HG02981 (cell line): Measurements from ENCODE around the gene IFNA5.
A peak's percentile ranks its signal among the peaks of the same experiment; 100 is the strongest.

Experiments used
- ATAC-seq: cut with Tn5 transposase; IDR thresholded peaks from one replicate; pipeline ENCODE4 v1.9.1; 2021; ENCODE audit warnings: mild to moderate bottlenecking, moderate library complexity; ENCODE audit not compliant: unreplicated experiment

Gene IFNA5

GRCh38 chr9:21305213-21305612 is at the start of gene IFNA5:
Gene IFNA5, minus strand, starts transcription at chr9:21305313. Its CDS starts 57 bp downstream, at chr9:21305256.
- no peak for ATAC-seq

GRCh38 chr9:21350787-21351186 is 45.7 kb upstream of the IFNA5 start, which contains the start of gene IFNA6:
Gene IFNA6, minus strand, starts transcription at chr9:21350887. Its CDS starts 0 bp downstream, at chr9:21350887.
- ATAC-seq: no peak

GRCh38 chr9:21348430-21348970 is 43.4 kb upstream of the IFNA5 start:
- peak; percentile 75 for ATAC-seq

GRCh38 chr9:21340735-21341134 is 35.6 kb upstream of the IFNA5 start:
- ATAC-seq: no peak

- no peak for ATAC-seq
Observed at GRCh38 chr9:21336457-21336856, 31.3 kb upstream of the IFNA5 start.

- peak; percentile 83 for ATAC-seq
Observed at GRCh38 chr9:21334701-21335632, 29.9 kb upstream of the IFNA5 start, which contains the start of gene KLHL9. Gene KLHL9, minus strand, starts transcription at chr9:21335404. Its CDS starts 545 bp downstream, at chr9:21334859.

GRCh38 chr9:21333226-21333625 is 28.1 kb upstream of the IFNA5 start:
- no peak for ATAC-seq

GRCh38 chr9:21331676-21332402 is 26.7 kb upstream of the IFNA5 start:
- ATAC-seq: no peak

GRCh38 chr9:21326526-21327139 is 21.5 kb upstream of the IFNA5 start:
- ATAC-seq: peak; percentile 89

- ATAC-seq: no peak
Observed at GRCh38 chr9:21324047-21324446, 18.9 kb upstream of the IFNA5 start.

- no peak for ATAC-seq
Observed at GRCh38 chr9:21322911-21323461, 17.9 kb upstream of the IFNA5 start.

- ATAC-seq: no peak
Observed at GRCh38 chr9:21320465-21320864, 15.4 kb upstream of the IFNA5 start.

- ATAC-seq: peak; percentile 75
Observed at GRCh38 chr9:21317956-21318923, 13.1 kb upstream of the IFNA5 start.

GRCh38 chr9:21316860-21317259 is 11.7 kb upstream of the IFNA5 start:
- ATAC-seq: no peak

GRCh38 chr9:21316032-21316842 is 11.1 kb upstream of the IFNA5 start:
- no peak for ATAC-seq

- no peak for ATAC-seq
Observed at GRCh38 chr9:21314152-21314551, 9.0 kb upstream of the IFNA5 start.

- no peak for ATAC-seq
Observed at GRCh38 chr9:21311889-21312288, 6.8 kb upstream of the IFNA5 start.

- no peak for ATAC-seq
Observed at GRCh38 chr9:21295992-21296391, 9.1 kb downstream of the IFNA5 start.
